Prostate gland (tissue), 2 donors: ENCODE data around the gene MICALL2.

Experiments used
- POLR2A ChIP-seq: fragments of 450-650 bp; IDR thresholded peaks from one replicate; pipeline ENCODE4 v1.6.1; 2016; ENCODE audit warnings: antibody characterized with exemption, mild to moderate bottlenecking
- POLR2AphosphoS5 ChIP-seq: sonication (generic); formaldehyde crosslinking; IDR thresholded peaks from one replicate; pipeline ENCODE4 v1.6.1; 2017; ENCODE audit warnings: antibody characterized with exemption
- TF ChIP-seq, protein P1 (sequence below), 4 experiments: fragments of 200-600 bp in 2 of 4; fragments of 450-650 bp in 2 of 4; sonication (generic) in 2 of 4; IDR thresholded peaks; 1 replicate in 3 of 4; 2 replicates in 1 of 4; pipeline ENCODE4 v1.5.1; 2016 to 2019; ENCODE audit warnings: antibody characterized with exemption in 4 of 4, mild to moderate bottlenecking in 2 of 4, moderate library complexity in 2 of 4

DNA sequence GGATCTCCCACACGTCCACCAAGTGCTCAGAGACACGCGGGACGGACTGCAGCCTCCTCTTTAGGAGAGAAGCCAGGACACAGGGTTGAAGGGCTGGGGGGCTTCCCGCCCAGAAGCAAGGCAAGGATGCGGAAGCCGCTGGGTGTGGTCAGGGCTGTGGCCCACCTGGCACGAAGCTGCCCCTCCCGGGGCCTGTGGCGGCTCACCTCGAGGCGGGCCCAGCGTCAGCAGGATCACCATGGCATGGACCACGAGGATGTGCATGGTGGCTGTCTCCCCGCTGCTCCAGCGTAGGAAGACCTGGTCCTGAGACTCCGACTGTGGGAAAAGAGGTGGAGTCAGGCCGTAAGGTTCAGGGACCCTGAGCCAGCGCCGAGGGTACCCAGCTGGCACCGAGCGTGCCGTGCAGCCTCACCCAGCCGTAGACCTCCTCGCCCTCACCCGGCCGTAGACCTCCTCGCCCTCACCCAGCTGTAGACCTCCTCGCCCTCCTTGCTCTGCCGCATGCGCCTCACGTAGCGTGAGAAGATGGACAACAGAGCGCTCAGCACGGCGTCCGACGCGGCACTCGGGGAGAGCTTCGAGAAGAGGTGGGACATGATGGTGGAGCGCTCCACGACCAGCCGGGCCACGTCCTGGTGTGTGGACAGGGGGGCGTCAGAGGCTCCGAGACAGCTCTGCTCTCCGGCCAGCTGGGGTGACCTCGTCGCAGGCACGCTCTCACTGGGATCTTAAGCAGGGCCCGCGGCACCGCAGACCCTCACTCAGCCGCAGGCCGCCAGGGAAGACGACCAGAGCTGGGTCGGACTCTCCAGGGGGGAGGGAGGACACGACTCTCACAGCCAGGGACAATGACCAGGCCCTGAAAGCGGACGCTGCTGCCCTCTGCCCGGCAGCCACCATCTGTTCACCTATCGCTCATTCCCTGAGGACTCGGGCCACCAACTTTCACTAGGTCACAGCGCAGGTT, 24.6 kb upstream of the MICALL2 start:
- TF ChIP-seq POLR2AphosphoS5: no peak
- TF ChIP-seq, protein P1, sequence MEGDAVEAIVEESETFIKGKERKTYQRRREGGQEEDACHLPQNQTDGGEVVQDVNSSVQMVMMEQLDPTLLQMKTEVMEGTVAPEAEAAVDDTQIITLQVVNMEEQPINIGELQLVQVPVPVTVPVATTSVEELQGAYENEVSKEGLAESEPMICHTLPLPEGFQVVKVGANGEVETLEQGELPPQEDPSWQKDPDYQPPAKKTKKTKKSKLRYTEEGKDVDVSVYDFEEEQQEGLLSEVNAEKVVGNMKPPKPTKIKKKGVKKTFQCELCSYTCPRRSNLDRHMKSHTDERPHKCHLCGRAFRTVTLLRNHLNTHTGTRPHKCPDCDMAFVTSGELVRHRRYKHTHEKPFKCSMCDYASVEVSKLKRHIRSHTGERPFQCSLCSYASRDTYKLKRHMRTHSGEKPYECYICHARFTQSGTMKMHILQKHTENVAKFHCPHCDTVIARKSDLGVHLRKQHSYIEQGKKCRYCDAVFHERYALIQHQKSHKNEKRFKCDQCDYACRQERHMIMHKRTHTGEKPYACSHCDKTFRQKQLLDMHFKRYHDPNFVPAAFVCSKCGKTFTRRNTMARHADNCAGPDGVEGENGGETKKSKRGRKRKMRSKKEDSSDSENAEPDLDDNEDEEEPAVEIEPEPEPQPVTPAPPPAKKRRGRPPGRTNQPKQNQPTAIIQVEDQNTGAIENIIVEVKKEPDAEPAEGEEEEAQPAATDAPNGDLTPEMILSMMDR (IDR thresholded peaks at IDR 0.05): no peak
- no peak for TF ChIP-seq POLR2A
